ENCODE data around the gene CHAD.
"Not testable (repeated sequence)": the region's sequence is repeated elsewhere in the genome, so short reads cannot be mapped to it uniquely, and the experiment has no call there.

CHAD gene

GRCh38 chr17:50452630-50453300 is 15.9 kb downstream of the CHAD start:
- no peak for DNase-seq

- no peak for DNase-seq
These were observed 16.6 kb downstream of the CHAD start for GRCh38 chr17:50451943-50452629.

- no peak for DNase-seq
These were observed 20.0 kb downstream of the CHAD start for GRCh38 chr17:50448643-50449042.

- no peak for DNase-seq
These were observed 20.6 kb downstream of the CHAD start for GRCh38 chr17:50447870-50448595.

GRCh38 chr17:50445730-50446325 is 22.9 kb downstream of the CHAD start:
- no peak for DNase-seq

- DNase-seq, result no peak
These were observed 23.6 kb downstream of the CHAD start for GRCh38 chr17:50444841-50445715.

GRCh38 chr17:50443505-50443974 is 25.1 kb downstream of the CHAD start:
- DNase-seq, result no peak

GRCh38 chr17:50440838-50441829 is 27.5 kb downstream of the CHAD start:
- no peak for DNase-seq

- DNase-seq, result no peak
These were observed 28.4 kb downstream of the CHAD start for GRCh38 chr17:50440172-50440837.

- no peak for DNase-seq
These were observed 29.7 kb downstream of the CHAD start for GRCh38 chr17:50439008-50439407.

- no peak for DNase-seq
These were observed 31.3 kb downstream of the CHAD start for GRCh38 chr17:50437409-50437808.

- no peak for DNase-seq
These were observed 36.4 kb downstream of the CHAD start for GRCh38 chr17:50432125-50432762.

GRCh38 chr17:50430821-50431618 is 37.7 kb downstream of the CHAD start:
- DNase-seq, result no peak

- no peak for DNase-seq
These were observed 38.9 kb downstream of the CHAD start for GRCh38 chr17:50429793-50430192.

GRCh38 chr17:50428831-50429424 is 39.8 kb downstream of the CHAD start:
- DNase-seq, result no peak

- DNase-seq, result not testable (repeated sequence)
These were observed 40.6 kb downstream of the CHAD start for GRCh38 chr17:50428126-50428525.

- DNase-seq, result no peak
These were observed 41.6 kb downstream of the CHAD start for GRCh38 chr17:50426814-50427787.

- DNase-seq, result no peak
These were observed 42.3 kb downstream of the CHAD start for GRCh38 chr17:50426472-50426782.
